Body of pancreas (tissue), 4 donors: ENCODE results near the gene ZC2HC1C. TPM values are rescaled to one million over a fixed set of nuclear protein-coding genes. Genes with fewer than 3 reads are reported as not detected.
A peak's percentile ranks its signal among the peaks of the same experiment; 100 is the strongest.
"Not testable (repeated sequence)": the region's sequence is repeated elsewhere in the genome, so short reads cannot be mapped to it uniquely, and the experiment has no call there.

Source experiments
- ATAC-seq: fragments of 150-250 bp; one replicate; pipeline ENCODE4 v1.9.1; 2016
- DNase-seq, 4 donors: peaks; one replicate each; pipeline ENCODE4 v3.0.0-alpha.2; 2019
- H3K27ac ChIP-seq, 4 donors: fragments of 200-600 bp; sonication (generic); 1 replicate in 3 of 4; 2 replicates in 1 of 4; pipeline versions ENCODE4 v1.5.1 to v1.6.1; 2016 to 2019; ENCODE audit warnings: mild to moderate bottlenecking in 1 of 4, mixed read lengths in 1 of 4, moderate library complexity in 1 of 4
- H3K27me3 ChIP-seq, 2 donors: fragments of 200-600 bp; sonication (generic); one replicate each; pipeline ENCODE4 v1.6.0; 2016; ENCODE audit warnings: mild to moderate bottlenecking in 1 of 2
- H3K36me3 ChIP-seq, 2 donors: fragments of 200-600 bp; sonication (generic); replicated peaks in 1 of 2; 2 replicates each; pipeline ENCODE4 v1.5.1; 2016; ENCODE audit warnings: low read depth in 2 of 2; ENCODE audit not compliant: insufficient read depth in 1 of 2
- H3K4me1 ChIP-seq: fragments of 200-600 bp; sonication (generic); one replicate; pipeline ENCODE4 v1.6.0; 2016
- H3K4me3 ChIP-seq, 2 donors: fragments of 200-600 bp; sonication (generic); 1 replicate in 1 of 2; 2 replicates in 1 of 2; pipeline ENCODE4 v1.5.1; 2016 to 2019
- H3K9me3 ChIP-seq, 3 donors: fragments of 200-600 bp; sonication (generic); 1 replicate in 2 of 3; 2 replicates in 1 of 3; pipeline ENCODE4 v1.5.1; 2016
- CTCF ChIP-seq, 7 experiments: fragments of 450-650 bp in 4 of 7; fragments of 200-600 bp in 3 of 7; sonication (generic) in 3 of 7; IDR thresholded peaks; one replicate each; pipeline ENCODE4 v1.5.1; 2016 to 2019; ENCODE audit warnings: antibody characterized with exemption in 7 of 7
- POLR2A ChIP-seq, 3 donors: fragments of 450-650 bp; IDR thresholded peaks; one replicate each; pipeline ENCODE4 v1.6.1; 2016; ENCODE audit warnings: antibody characterized with exemption in 3 of 3, mild to moderate bottlenecking in 2 of 3
- whole genome bisulfite sequencing, 2 donors: methylation state at CpG; one replicate each; pipeline ENCODE4 v1.1.5; 2017; 5-methylcytosine and 5-hydroxymethylcytosine counted together
- intact Hi-C: fragments of 100-400 bp; cut with DNase I; formaldehyde crosslinking; loops from one replicate; pipeline ENCODE4 v1.15.1; 2023
- small RNA-seq: library from RNA; depleted of rRNA; stranded (forward); fragments of <200 nt; gene quantifications from one replicate; pipeline ENCODE3, GENCODE V24; 2016
- total RNA-seq, 2 donors: library from RNA; depleted of rRNA; stranded (reverse); fragments of >200 nt; gene quantifications; one replicate each; pipeline ENCODE4 v1.1.0, GENCODE V29; 2016

ZC2HC1C gene
- total RNA-seq, 2 donors from 2014 or later: 7.3 to 7.8 TPM

- H3K4me1 ChIP-seq: peaks cover 20% of the 10 kb centered on the region
- intact Hi-C loops: no loop called here
- peak within 1 kb of the TSS; percentile 83 to 95 (median 92) for H3K27ac ChIP-seq
- peak in 1 of 7 experiments; percentile 13 for TF ChIP-seq CTCF (IDR thresholded peaks at IDR 0.05)
- peak; percentile 53 to 87 (median 79) for TF ChIP-seq POLR2A (IDR thresholded peaks at IDR 0.05)
- no peaks in the 10 kb centered on the region for H3K9me3 ChIP-seq
- 0% methylated on average over 57 to 74 of the region's 76 CpGs for WGBS, 2 donors
- ATAC-seq: peak; percentile 94
- H3K27me3 ChIP-seq: no peaks in the 10 kb centered on the region
- H3K36me3 ChIP-seq: no peaks in the 10 kb centered on the region
- peak; percentile 86 to 91 (median 89) for DNase-seq
- H3K4me3 ChIP-seq: peak within 1 kb of the TSS; percentile 66 to 92
Observed at GRCh38 chr14:75126679-75127473, 57.4 kb downstream of the ZC2HC1C start, which contains the start of gene NEK9. Gene NEK9, minus strand, starts transcription at chr14:75127048. Its CDS starts 127 bp downstream, at chr14:75126921.

- Histone ChIP-seq H3K4me1 (peaks cover 24% of the 10 kb centered on the region), H3K4me3 (peak overlapping the region; percentile 66 to 92), H3K27ac (peak overlapping the region; percentile 83 to 95 (median 92))
- H3K36me3 ChIP-seq, intact Hi-C loops, H3K27me3 ChIP-seq, H3K9me3 ChIP-seq: not testable (repeated sequence)
- DNase-seq: peak in 3 of 4 donors; percentile 22 to 41 (median 26)
- peak; percentile 19 for ATAC-seq
- 8 to 16% methylated on average over 16 of the region's 16 CpGs for WGBS, 2 donors
Observed at GRCh38 chr14:75127474-75127820, 58.0 kb downstream of the ZC2HC1C start.

DNA sequence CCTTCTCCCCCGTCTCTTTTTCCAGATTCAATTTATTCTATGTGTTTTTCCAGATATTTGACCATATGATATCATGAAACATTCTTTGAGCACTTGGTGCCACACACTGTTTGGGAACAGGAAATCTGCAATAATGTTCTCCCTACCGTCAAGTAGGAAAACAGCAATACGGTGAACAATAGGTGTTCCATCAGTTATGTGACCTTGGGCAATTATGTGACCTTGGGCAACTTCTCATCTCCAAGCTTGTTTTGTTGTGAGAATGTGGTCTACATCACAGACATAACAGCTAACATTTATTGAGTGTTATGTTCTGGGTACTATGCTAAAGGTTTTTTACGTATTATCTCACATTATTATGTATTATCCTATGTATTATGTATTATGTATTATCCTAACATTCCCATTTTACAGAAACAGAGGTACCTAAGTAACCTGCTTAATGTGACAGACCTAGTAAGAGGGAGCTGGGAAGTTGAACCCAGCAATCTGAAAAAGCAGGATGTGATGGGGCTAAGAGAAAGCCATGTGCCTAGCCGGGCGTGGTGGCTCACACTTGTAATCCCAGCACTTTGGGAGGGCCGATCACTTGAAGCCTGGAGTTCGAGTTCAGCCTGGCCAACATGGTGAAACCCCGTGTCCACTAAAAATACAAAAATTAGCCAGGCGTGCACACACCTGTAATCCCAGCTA, 58.6 kb downstream of the ZC2HC1C start:
- DNase-seq (no peak), ATAC-seq (no peak)
- Histone ChIP-seq H3K27me3 (no peaks in the 10 kb centered on the region), H3K4me1 (peaks cover 29% of the 10 kb centered on the region), H3K4me3 (peak overlapping the region in 1 of 2 donors; percentile 66), H3K36me3 (no peaks in the 10 kb centered on the region), H3K9me3 (no peaks in the 10 kb centered on the region), H3K27ac (peak overlapping the region in 3 of 4 donors; percentile 92 to 95 (median 92))
- TF ChIP-seq POLR2A (IDR thresholded peaks at IDR 0.05): no peak
- no peak for TF ChIP-seq CTCF (IDR thresholded peaks at IDR 0.05)
- intact Hi-C loops: no loop called here
- WGBS, 2 donors: 61 to 65% methylated on average over 10 of the region's 10 CpGs

DNA sequence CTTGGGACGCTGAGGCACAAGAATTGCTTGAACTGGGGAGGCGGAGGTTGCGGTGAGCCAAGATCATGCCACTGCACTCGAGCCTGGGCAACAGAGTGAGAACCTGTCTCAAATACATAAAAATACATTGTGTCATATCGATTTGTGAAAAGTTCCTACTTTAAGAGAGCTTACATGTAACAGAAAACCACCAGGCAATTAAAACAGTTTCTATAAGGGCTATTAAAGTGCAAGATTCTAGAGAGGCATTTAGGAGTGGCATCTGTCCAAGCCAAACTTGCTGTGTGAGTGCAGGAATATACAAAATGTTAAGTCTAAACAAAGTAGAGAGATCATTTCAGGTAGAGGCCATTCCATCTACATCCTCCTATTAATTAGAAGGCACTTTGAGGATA, 59.2 kb downstream of the ZC2HC1C start:
- Histone ChIP-seq H3K4me3 (no peak overlapping the region), H3K4me1 (peaks cover 29% of the 10 kb centered on the region), H3K27me3 (no peaks in the 10 kb centered on the region), H3K9me3 (no peaks in the 10 kb centered on the region), H3K36me3 (no peaks in the 10 kb centered on the region), H3K27ac (no peak overlapping the region)
- intact Hi-C loops: no loop called here
- ATAC-seq (no peak), DNase-seq (no peak)
- TF ChIP-seq POLR2A (IDR thresholded peaks at IDR 0.05) (no peak), CTCF (IDR thresholded peaks at IDR 0.05) (no peak)
- 84 to 91% methylated on average over 5 of the region's 5 CpGs for WGBS, 2 donors

Small RNA genes within 50 kb of the gene (small RNA-seq; reads per million reads assigned to genes)
- gene HIF1AP1: not detected
- not detected for gene RNU6-689P

Other genes with a start within 250 kb of the ZC2HC1C start
- under 1 TPM in 1 of 2 donors, not detected in 1; 0.52 TPM for gene PROX2, start 193.5 kb upstream of the ZC2HC1C start, total RNA-seq
- 10 to 100 TPM; 33.7 to 36.3 TPM for gene DLST, start 187.7 kb upstream of the ZC2HC1C start, total RNA-seq
- 10 to 100 TPM in 1 of 2 donors, 1 to 10 TPM in 1; 8.0 to 16.2 TPM for gene RPS6KL1, start 146.4 kb upstream of the ZC2HC1C start, total RNA-seq
- gene PGF, start 114.0 kb upstream of the ZC2HC1C start, total RNA-seq: 1 to 10 TPM; 2.3 to 6.6 TPM
- 10 to 100 TPM; 12.9 to 17.1 TPM for gene EIF2B2, start 66.7 kb upstream of the ZC2HC1C start, total RNA-seq
- gene MLH3, start 18.2 kb upstream of the ZC2HC1C start, total RNA-seq: 10 to 100 TPM; 18.2 to 23.7 TPM
- gene ACYP1, start 5.6 kb upstream of the ZC2HC1C start, total RNA-seq: 1 to 10 TPM; 8.3 to 9.9 TPM
- gene NEK9, start 57.4 kb downstream of the ZC2HC1C start, total RNA-seq: 10 to 100 TPM; 26.4 to 38.4 TPM
- 100 to 1,000 TPM; 150 to 243 TPM for gene TMED10, start 107.0 kb downstream of the ZC2HC1C start, total RNA-seq
- gene FOS, start 209.2 kb downstream of the ZC2HC1C start, total RNA-seq: 1,000 to 10,000 TPM in 1 of 2 donors, 100 to 1,000 TPM in 1; 412 to 1,093 TPM